ENCODE data around the gene SLC22A1.

SLC22A1 gene

GRCh38 chr6:160188773-160189172, 67.2 kb downstream of the SLC22A1 start:
- H4K91ac ChIP-seq (ENCODE audit: low read length), result no peak overlapping the region
- H2BK15ac ChIP-seq (ENCODE audit: low read depth, poor library complexity, severe bottlenecking), result no peak overlapping the region
- H3K36me3 ChIP-seq (ENCODE audit: control insufficient read depth in 1 of 2, insufficient read depth in 2 of 2, low read depth in 1 of 2, low read length in 2 of 2), result no peaks in the 10 kb centered on the region
- H2BK12ac ChIP-seq (ENCODE audit: low read length in 2 of 2), result no peak overlapping the region
- H3K79me1 ChIP-seq (replicated peaks; ENCODE audit: low read length, poor library complexity, severe bottlenecking), result no peaks in the 10 kb centered on the region
- no peak overlapping the region for H3K27ac ChIP-seq (ENCODE audit: low read length, poor library complexity, severe bottlenecking)
- H3K4me3 ChIP-seq (ENCODE audit: insufficient read depth in 1 of 2, low read depth in 1 of 2, low read length in 2 of 2), result no peak overlapping the region
- no peak overlapping the region for H2AFZ ChIP-seq (ENCODE audit: low read depth, low read length)
- H3K9me3 ChIP-seq (ENCODE audit: control insufficient read depth, low read length), result peaks cover 20% of the 10 kb centered on the region
- H3K23ac ChIP-seq (ENCODE audit: low read length in 2 of 2), result no peak overlapping the region
- H3K4me1 ChIP-seq (ENCODE audit: control insufficient read depth, insufficient read depth, low read depth, low read length), result peaks cover 2% of the 10 kb centered on the region
- no peak overlapping the region for H2AK5ac ChIP-seq (ENCODE audit: low read length, severe bottlenecking)
- no peak overlapping the region for H4K8ac ChIP-seq (ENCODE audit: low read length)
- H3K14ac ChIP-seq (ENCODE audit: low read length in 2 of 2), result no peak overlapping the region
- no peak overlapping the region for H3K4me2 ChIP-seq (ENCODE audit: low read length, poor library complexity, severe bottlenecking)
- no peak overlapping the region for H3K9ac ChIP-seq (ENCODE audit: low read length)
- no peak overlapping the region for H3K4ac ChIP-seq (ENCODE audit: low read depth in 1 of 2, low read length in 2 of 2)
- H3K27me3 ChIP-seq (ENCODE audit: control insufficient read depth in 1 of 2, insufficient read depth in 1 of 2, low read length in 2 of 2), result no peaks in the 10 kb centered on the region
- H2BK120ac ChIP-seq (ENCODE audit: low read depth, low read length), result no peak overlapping the region
- DNase-seq, result no peak
- H2BK5ac ChIP-seq (ENCODE audit: low read depth, low read length, poor library complexity, severe bottlenecking), result no peak overlapping the region
- H3K18ac ChIP-seq (ENCODE audit: low read depth in 1 of 2, low read length in 2 of 2), result no peak overlapping the region
- no CpG with 5 or more reads among the region's 1 CpG for WGBS

GRCh38 chr6:160190081-160190480, 68.5 kb downstream of the SLC22A1 start:
- no peaks in the 10 kb centered on the region for H3K36me3 ChIP-seq (ENCODE audit: control insufficient read depth in 1 of 2, insufficient read depth in 2 of 2, low read depth in 1 of 2, low read length in 2 of 2)
- peaks cover 2% of the 10 kb centered on the region for H3K4me1 ChIP-seq (ENCODE audit: control insufficient read depth, insufficient read depth, low read depth, low read length)
- H3K18ac ChIP-seq (ENCODE audit: low read depth in 1 of 2, low read length in 2 of 2), result no peak overlapping the region
- no peak overlapping the region for H4K91ac ChIP-seq (ENCODE audit: low read length)
- no peak overlapping the region for H3K27ac ChIP-seq (ENCODE audit: low read length, poor library complexity, severe bottlenecking)
- no peak overlapping the region for H3K4me3 ChIP-seq (ENCODE audit: insufficient read depth in 1 of 2, low read depth in 1 of 2, low read length in 2 of 2)
- no peak overlapping the region for H2BK12ac ChIP-seq (ENCODE audit: low read length in 2 of 2)
- no peaks in the 10 kb centered on the region for H3K79me1 ChIP-seq (replicated peaks; ENCODE audit: low read length, poor library complexity, severe bottlenecking)
- no peak overlapping the region for H2BK5ac ChIP-seq (ENCODE audit: low read depth, low read length, poor library complexity, severe bottlenecking)
- no peak overlapping the region for H2AFZ ChIP-seq (ENCODE audit: low read depth, low read length)
- H3K14ac ChIP-seq (ENCODE audit: low read length in 2 of 2), result no peak overlapping the region
- no CpG with 5 or more reads among the region's 1 CpG for WGBS
- H3K4ac ChIP-seq (ENCODE audit: low read depth in 1 of 2, low read length in 2 of 2), result no peak overlapping the region
- H2AK5ac ChIP-seq (ENCODE audit: low read length, severe bottlenecking), result no peak overlapping the region
- H3K9me3 ChIP-seq (ENCODE audit: control insufficient read depth, low read length), result peaks cover 33% of the 10 kb centered on the region
- H4K8ac ChIP-seq (ENCODE audit: low read length), result no peak overlapping the region
- no peak overlapping the region for H3K23ac ChIP-seq (ENCODE audit: low read length in 2 of 2)
- no peaks in the 10 kb centered on the region for H3K27me3 ChIP-seq (ENCODE audit: control insufficient read depth in 1 of 2, insufficient read depth in 1 of 2, low read length in 2 of 2)
- no peak overlapping the region for H2BK15ac ChIP-seq (ENCODE audit: low read depth, poor library complexity, severe bottlenecking)
- no peak for DNase-seq
- no peak overlapping the region for H2BK120ac ChIP-seq (ENCODE audit: low read depth, low read length)
- no peak overlapping the region for H3K4me2 ChIP-seq (ENCODE audit: low read length, poor library complexity, severe bottlenecking)
- H3K9ac ChIP-seq (ENCODE audit: low read length), result no peak overlapping the region

GRCh38 chr6:160190973-160191372, 69.4 kb downstream of the SLC22A1 start:
- no peak overlapping the region for H3K18ac ChIP-seq (ENCODE audit: low read depth in 1 of 2, low read length in 2 of 2)
- H2BK12ac ChIP-seq (ENCODE audit: low read length in 2 of 2), result no peak overlapping the region
- H3K14ac ChIP-seq (ENCODE audit: low read length in 2 of 2), result no peak overlapping the region
- peaks cover 2% of the 10 kb centered on the region for H3K4me1 ChIP-seq (ENCODE audit: control insufficient read depth, insufficient read depth, low read depth, low read length)
- no peaks in the 10 kb centered on the region for H3K27me3 ChIP-seq (ENCODE audit: control insufficient read depth in 1 of 2, insufficient read depth in 1 of 2, low read length in 2 of 2)
- no peak overlapping the region for H4K8ac ChIP-seq (ENCODE audit: low read length)
- H2BK120ac ChIP-seq (ENCODE audit: low read depth, low read length), result no peak overlapping the region
- H2BK5ac ChIP-seq (ENCODE audit: low read depth, low read length, poor library complexity, severe bottlenecking), result no peak overlapping the region
- H4K91ac ChIP-seq (ENCODE audit: low read length), result no peak overlapping the region
- no peak overlapping the region for H2BK15ac ChIP-seq (ENCODE audit: low read depth, poor library complexity, severe bottlenecking)
- no peak for DNase-seq
- H2AK5ac ChIP-seq (ENCODE audit: low read length, severe bottlenecking), result no peak overlapping the region
- H3K79me1 ChIP-seq (replicated peaks; ENCODE audit: low read length, poor library complexity, severe bottlenecking), result no peaks in the 10 kb centered on the region
- H2AFZ ChIP-seq (ENCODE audit: low read depth, low read length), result no peak overlapping the region
- no peak overlapping the region for H3K27ac ChIP-seq (ENCODE audit: low read length, poor library complexity, severe bottlenecking)
- no peak overlapping the region for H3K4ac ChIP-seq (ENCODE audit: low read depth in 1 of 2, low read length in 2 of 2)
- no peak overlapping the region for H3K23ac ChIP-seq (ENCODE audit: low read length in 2 of 2)
- H3K9ac ChIP-seq (ENCODE audit: low read length), result no peak overlapping the region
- no peaks in the 10 kb centered on the region for H3K36me3 ChIP-seq (ENCODE audit: control insufficient read depth in 1 of 2, insufficient read depth in 2 of 2, low read depth in 1 of 2, low read length in 2 of 2)
- peaks cover 41% of the 10 kb centered on the region for H3K9me3 ChIP-seq (ENCODE audit: control insufficient read depth, low read length)
- H3K4me3 ChIP-seq (ENCODE audit: insufficient read depth in 1 of 2, low read depth in 1 of 2, low read length in 2 of 2), result no peak overlapping the region
- H3K4me2 ChIP-seq (ENCODE audit: low read length, poor library complexity, severe bottlenecking), result no peak overlapping the region

GRCh38 chr6:160192840-160193239, 71.2 kb downstream of the SLC22A1 start:
- Histone ChIP-seq H2BK12ac (ENCODE audit: low read length in 2 of 2) (no peak overlapping the region), H3K18ac (ENCODE audit: low read depth in 1 of 2, low read length in 2 of 2) (no peak overlapping the region), H3K23ac (ENCODE audit: low read length in 2 of 2) (no peak overlapping the region), H2BK120ac (ENCODE audit: low read depth, low read length) (no peak overlapping the region), H3K79me1 (replicated peaks; ENCODE audit: low read length, poor library complexity, severe bottlenecking) (no peaks in the 10 kb centered on the region), H2BK5ac (ENCODE audit: low read depth, low read length, poor library complexity, severe bottlenecking) (no peak overlapping the region), H3K27ac (ENCODE audit: low read length, poor library complexity, severe bottlenecking) (no peak overlapping the region), H3K36me3 (ENCODE audit: control insufficient read depth in 1 of 2, insufficient read depth in 2 of 2, low read depth in 1 of 2, low read length in 2 of 2) (no peaks in the 10 kb centered on the region), H4K8ac (ENCODE audit: low read length) (no peak overlapping the region), H3K27me3 (ENCODE audit: control insufficient read depth in 1 of 2, insufficient read depth in 1 of 2, low read length in 2 of 2) (no peaks in the 10 kb centered on the region), H3K14ac (ENCODE audit: low read length in 2 of 2) (no peak overlapping the region), H2AK5ac (ENCODE audit: low read length, severe bottlenecking) (no peak overlapping the region), H3K4me2 (ENCODE audit: low read length, poor library complexity, severe bottlenecking) (no peak overlapping the region), H2AFZ (ENCODE audit: low read depth, low read length) (no peak overlapping the region), H3K9me3 (ENCODE audit: control insufficient read depth, low read length) (peaks cover 45% of the 10 kb centered on the region), H3K9ac (ENCODE audit: low read length) (no peak overlapping the region), H3K4me1 (ENCODE audit: control insufficient read depth, insufficient read depth, low read depth, low read length) (peaks cover 2% of the 10 kb centered on the region), H3K4me3 (ENCODE audit: insufficient read depth in 1 of 2, low read depth in 1 of 2, low read length in 2 of 2) (no peak overlapping the region), H2BK15ac (ENCODE audit: low read depth, poor library complexity, severe bottlenecking) (no peak overlapping the region), H4K91ac (ENCODE audit: low read length) (no peak overlapping the region), H3K4ac (ENCODE audit: low read depth in 1 of 2, low read length in 2 of 2) (no peak overlapping the region)
- no CpG with 5 or more reads among the region's 1 CpG for WGBS
- no peak for DNase-seq

All from mesenchymal stem cell (in vitro differentiated cells and primary cell).